ENCODE results near the gene ADGRV1.

DNA sequence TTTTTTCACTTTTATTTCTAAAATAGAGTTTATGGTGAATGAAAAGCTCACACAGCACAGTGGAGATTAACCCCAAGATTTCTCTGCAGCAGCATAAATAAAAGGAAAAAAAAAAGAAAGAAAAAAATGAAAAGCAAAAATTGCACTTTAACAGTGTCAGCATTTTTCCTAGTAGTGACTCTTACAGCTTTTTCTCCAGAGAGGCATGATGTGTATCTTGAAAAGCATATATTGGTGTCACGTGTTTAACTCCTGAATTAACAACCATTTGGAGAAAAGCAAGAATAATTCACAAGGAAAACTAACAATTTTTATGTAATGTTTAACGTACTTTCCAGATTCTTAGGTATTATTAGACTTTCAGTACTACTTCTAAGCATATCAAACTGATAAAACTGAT, 67.9 kb downstream of the ADGRV1 start:
- no peak for TF ChIP-seq POLR2A (IDR thresholded peaks at IDR 0.05)
- TF ChIP-seq, protein P1, sequence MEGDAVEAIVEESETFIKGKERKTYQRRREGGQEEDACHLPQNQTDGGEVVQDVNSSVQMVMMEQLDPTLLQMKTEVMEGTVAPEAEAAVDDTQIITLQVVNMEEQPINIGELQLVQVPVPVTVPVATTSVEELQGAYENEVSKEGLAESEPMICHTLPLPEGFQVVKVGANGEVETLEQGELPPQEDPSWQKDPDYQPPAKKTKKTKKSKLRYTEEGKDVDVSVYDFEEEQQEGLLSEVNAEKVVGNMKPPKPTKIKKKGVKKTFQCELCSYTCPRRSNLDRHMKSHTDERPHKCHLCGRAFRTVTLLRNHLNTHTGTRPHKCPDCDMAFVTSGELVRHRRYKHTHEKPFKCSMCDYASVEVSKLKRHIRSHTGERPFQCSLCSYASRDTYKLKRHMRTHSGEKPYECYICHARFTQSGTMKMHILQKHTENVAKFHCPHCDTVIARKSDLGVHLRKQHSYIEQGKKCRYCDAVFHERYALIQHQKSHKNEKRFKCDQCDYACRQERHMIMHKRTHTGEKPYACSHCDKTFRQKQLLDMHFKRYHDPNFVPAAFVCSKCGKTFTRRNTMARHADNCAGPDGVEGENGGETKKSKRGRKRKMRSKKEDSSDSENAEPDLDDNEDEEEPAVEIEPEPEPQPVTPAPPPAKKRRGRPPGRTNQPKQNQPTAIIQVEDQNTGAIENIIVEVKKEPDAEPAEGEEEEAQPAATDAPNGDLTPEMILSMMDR (IDR thresholded peaks at IDR 0.05): no peak

Measured in Peyer's patch (tissue), 4 donors.